ENCODE measurements around the gene IL6ST. TPM values are rescaled to one million over a fixed set of nuclear protein-coding genes. Genes with fewer than 3 reads are reported as not detected.

Gene IL6ST
- total RNA-seq, 1 donor from 2014 or later: 221 TPM

GRCh38 chr5:55929020-55929799 lies 65.6 kb downstream of the IL6ST start:
- Mint-ChIP-seq H3K9me3 (ENCODE audit: low read depth) (no peaks in the 10 kb centered on the region), H3K4me1 (ENCODE audit: low read depth) (no peaks in the 10 kb centered on the region), H3K27ac (ENCODE audit: unreplicated experiment) (no peak overlapping the region), H3K4me3 (ENCODE audit: unreplicated experiment) (no peak overlapping the region), H3K27me3 (ENCODE audit: low read depth) (no peaks in the 10 kb centered on the region), H3K36me3 (ENCODE audit: low read depth) (no peaks in the 10 kb centered on the region)
- TF ChIP-seq CTCF (IDR thresholded peaks at IDR 0.05): no peak
- no peak for DNase-seq (ENCODE audit: low spot score)

- no peak for TF ChIP-seq CTCF (IDR thresholded peaks at IDR 0.05)
- H3K27ac Mint-ChIP-seq (ENCODE audit: unreplicated experiment): no peak overlapping the region
- no peaks in the 10 kb centered on the region for H3K9me3 Mint-ChIP-seq (ENCODE audit: low read depth)
- DNase-seq (ENCODE audit: low spot score): no peak
- no peak overlapping the region for H3K4me3 Mint-ChIP-seq (ENCODE audit: unreplicated experiment)
- H3K4me1 Mint-ChIP-seq (ENCODE audit: low read depth): peaks cover 6% of the 10 kb centered on the region
- no peaks in the 10 kb centered on the region for H3K36me3 Mint-ChIP-seq (ENCODE audit: low read depth)
- H3K27me3 Mint-ChIP-seq (ENCODE audit: low read depth): no peaks in the 10 kb centered on the region
These were observed 66.7 kb downstream of the IL6ST start for GRCh38 chr5:55927861-55928655.

- no peak for TF ChIP-seq CTCF (IDR thresholded peaks at IDR 0.05)
- no peak for DNase-seq (ENCODE audit: low spot score)
- Mint-ChIP-seq H3K36me3 (ENCODE audit: low read depth) (no peaks in the 10 kb centered on the region), H3K4me1 (ENCODE audit: low read depth) (peaks cover 9% of the 10 kb centered on the region), H3K9me3 (ENCODE audit: low read depth) (no peaks in the 10 kb centered on the region), H3K4me3 (ENCODE audit: unreplicated experiment) (no peak overlapping the region), H3K27ac (ENCODE audit: unreplicated experiment) (no peak overlapping the region), H3K27me3 (ENCODE audit: low read depth) (no peaks in the 10 kb centered on the region)
These were observed 68.3 kb downstream of the IL6ST start for GRCh38 chr5:55926476-55926875.

GRCh38 chr5:55925712-55926111 lies 69.1 kb downstream of the IL6ST start:
- no peaks in the 10 kb centered on the region for H3K9me3 Mint-ChIP-seq (ENCODE audit: low read depth)
- no peak overlapping the region for H3K4me3 Mint-ChIP-seq (ENCODE audit: unreplicated experiment)
- H3K36me3 Mint-ChIP-seq (ENCODE audit: low read depth): no peaks in the 10 kb centered on the region
- H3K27ac Mint-ChIP-seq (ENCODE audit: unreplicated experiment): no peak overlapping the region
- DNase-seq (ENCODE audit: low spot score): no peak
- H3K27me3 Mint-ChIP-seq (ENCODE audit: low read depth): no peaks in the 10 kb centered on the region
- TF ChIP-seq CTCF (IDR thresholded peaks at IDR 0.05): no peak
- peaks cover 9% of the 10 kb centered on the region for H3K4me1 Mint-ChIP-seq (ENCODE audit: low read depth)

- DNase-seq (ENCODE audit: low spot score): no peak
- Mint-ChIP-seq H3K9me3 (ENCODE audit: low read depth) (no peaks in the 10 kb centered on the region), H3K36me3 (ENCODE audit: low read depth) (no peaks in the 10 kb centered on the region), H3K4me1 (ENCODE audit: low read depth) (peaks cover 9% of the 10 kb centered on the region), H3K27ac (ENCODE audit: unreplicated experiment) (no peak overlapping the region), H3K4me3 (ENCODE audit: unreplicated experiment) (no peak overlapping the region), H3K27me3 (ENCODE audit: low read depth) (no peaks in the 10 kb centered on the region)
- no peak for TF ChIP-seq CTCF (IDR thresholded peaks at IDR 0.05)
These were observed 69.6 kb downstream of the IL6ST start for GRCh38 chr5:55925181-55925580.

Data from chondrocyte (in vitro differentiated cells).